ENCODE results near the gene LSM7.

DNA sequence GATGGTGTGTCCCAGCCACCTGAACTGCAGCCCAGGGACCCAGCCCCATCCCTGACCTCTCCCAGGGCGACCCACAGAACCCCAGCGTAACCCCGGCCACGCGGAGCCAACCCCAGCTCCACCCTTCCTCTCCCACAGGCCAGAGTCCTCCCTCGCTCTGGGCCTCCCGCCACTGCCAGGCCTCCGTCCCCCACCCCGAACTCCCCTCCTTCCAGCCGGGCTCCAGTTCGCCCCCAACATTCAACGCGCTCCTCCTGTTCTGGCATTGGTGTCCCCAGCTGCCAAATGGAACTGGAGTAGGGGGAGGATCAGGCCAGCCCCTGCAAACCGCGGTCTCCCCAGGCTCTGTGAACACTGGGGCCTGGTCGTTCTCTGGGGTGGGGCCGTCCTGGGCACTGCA lies 27.9 kb downstream of the LSM7 start:
- TF ChIP-seq, protein P1, sequence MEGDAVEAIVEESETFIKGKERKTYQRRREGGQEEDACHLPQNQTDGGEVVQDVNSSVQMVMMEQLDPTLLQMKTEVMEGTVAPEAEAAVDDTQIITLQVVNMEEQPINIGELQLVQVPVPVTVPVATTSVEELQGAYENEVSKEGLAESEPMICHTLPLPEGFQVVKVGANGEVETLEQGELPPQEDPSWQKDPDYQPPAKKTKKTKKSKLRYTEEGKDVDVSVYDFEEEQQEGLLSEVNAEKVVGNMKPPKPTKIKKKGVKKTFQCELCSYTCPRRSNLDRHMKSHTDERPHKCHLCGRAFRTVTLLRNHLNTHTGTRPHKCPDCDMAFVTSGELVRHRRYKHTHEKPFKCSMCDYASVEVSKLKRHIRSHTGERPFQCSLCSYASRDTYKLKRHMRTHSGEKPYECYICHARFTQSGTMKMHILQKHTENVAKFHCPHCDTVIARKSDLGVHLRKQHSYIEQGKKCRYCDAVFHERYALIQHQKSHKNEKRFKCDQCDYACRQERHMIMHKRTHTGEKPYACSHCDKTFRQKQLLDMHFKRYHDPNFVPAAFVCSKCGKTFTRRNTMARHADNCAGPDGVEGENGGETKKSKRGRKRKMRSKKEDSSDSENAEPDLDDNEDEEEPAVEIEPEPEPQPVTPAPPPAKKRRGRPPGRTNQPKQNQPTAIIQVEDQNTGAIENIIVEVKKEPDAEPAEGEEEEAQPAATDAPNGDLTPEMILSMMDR (IDR thresholded peaks at IDR 0.05): no peak
- TF ChIP-seq EP300 (IDR thresholded peaks at IDR 0.05): no peak
